Endometrial microvascular endothelial cells (primary cell): Measurements from ENCODE around the gene FAM20A. TPM values are rescaled to one million over a fixed set of nuclear protein-coding genes. Genes with fewer than 3 reads are reported as not detected.

Source experiments
- total RNA-seq: library from RNA; depleted of rRNA; stranded (reverse); fragments of >200 nt; gene quantifications from one replicate; pipeline ENCODE4 v1.2.3, GENCODE V29; 2015; ENCODE audit errors: inconsistent ontology term

FAM20A gene
- total RNA-seq, 1 donor from 2014 or later, result not detected

Other genes starting within 250 kb of the FAM20A start
- 39.8 TPM for gene WIPI1, start 143.9 kb downstream of the FAM20A start, total RNA-seq
- gene PRKAR1A, start 88.9 kb downstream of the FAM20A start, total RNA-seq, result 243 TPM